Ectodermal cell (in vitro differentiated cells): ENCODE data around the gene CLIC1.
A peak's percentile ranks its signal among the peaks of the same experiment; 100 is the strongest.

ENCODE experiments used
- H3K27ac ChIP-seq: 2 replicates; pipeline ENCODE4 v1.7.0; 2013; ENCODE audit warnings: mild to moderate bottlenecking, low read depth, low read length; ENCODE audit not compliant: insufficient read depth, poor library complexity, severe bottlenecking
- H3K27me3 ChIP-seq: 2 replicates; pipeline ENCODE4 v1.7.0; 2013; ENCODE audit warnings: mild to moderate bottlenecking, low read length; ENCODE audit not compliant: insufficient read depth, control insufficient read depth, poor library complexity, severe bottlenecking
- H3K36me3 ChIP-seq: one replicate; pipeline ENCODE4 v1.7.0; 2013; ENCODE audit warnings: low read length; ENCODE audit not compliant: control insufficient read depth, insufficient read depth
- H3K4me1 ChIP-seq: one replicate; pipeline ENCODE4 v1.7.0; 2013; ENCODE audit warnings: low read length; ENCODE audit not compliant: control insufficient read depth, insufficient read depth
- H3K4me3 ChIP-seq: 2 replicates; pipeline ENCODE4 v1.7.0; 2013; ENCODE audit warnings: low read depth, low read length, control low read depth; ENCODE audit not compliant: insufficient read depth
- H3K9me3 ChIP-seq: 2 replicates; pipeline ENCODE4 v1.7.0; 2013; ENCODE audit warnings: mild to moderate bottlenecking, low read length, moderate library complexity; ENCODE audit not compliant: control insufficient read depth
- WGBS, 2 experiments: methylation state at CpG; one replicate each; pipeline ENCODE4 v1.1.7; 2013; ENCODE audit warnings: missing lambda C conversion rate in 2 of 2; 5-methylcytosine and 5-hydroxymethylcytosine counted together

Gene CLIC1

DNA sequence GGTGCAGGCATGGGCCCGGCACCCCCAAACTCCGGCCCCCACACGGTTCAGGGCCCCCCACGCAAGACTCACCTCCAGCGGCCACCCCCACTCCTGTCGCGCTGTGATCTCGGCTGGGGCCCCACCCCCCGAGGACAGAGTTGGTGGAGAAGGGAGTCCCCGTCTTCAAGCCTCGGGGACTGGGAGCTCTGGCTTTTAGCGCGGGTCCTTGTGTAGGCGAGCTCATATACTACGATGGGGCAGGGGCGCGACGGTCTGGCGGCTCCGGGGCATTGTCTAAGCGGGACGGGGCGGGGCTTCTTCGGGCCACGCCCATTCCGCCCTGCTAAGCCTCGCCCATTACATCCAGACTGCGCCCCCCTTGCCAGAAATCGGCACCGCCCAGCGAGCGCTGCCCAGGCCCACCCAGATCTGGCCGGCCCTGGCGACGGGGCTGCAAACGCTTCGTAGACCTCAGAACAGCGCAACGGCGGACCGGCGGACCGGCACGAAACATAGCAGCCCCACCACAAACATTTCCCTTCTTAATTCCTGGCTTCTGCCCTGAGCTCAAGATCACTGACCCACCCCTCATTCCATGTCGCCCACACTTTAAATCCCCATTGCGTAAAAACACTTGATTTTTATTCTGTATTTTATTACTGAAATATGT lies 6.2 kb downstream of the CLIC1 start:
- 3 to 4% methylated on average over 46 of the region's 46 CpGs for WGBS, 2 experiments
- Histone ChIP-seq H3K9me3 (no peaks in the 10 kb centered on the region), H3K36me3 (peaks cover 49% of the 10 kb centered on the region), H3K27ac (peak overlapping the region; percentile 86), H3K27me3 (no peaks in the 10 kb centered on the region), H3K4me3 (peak overlapping the region; percentile 93), H3K4me1 (peaks cover 8% of the 10 kb centered on the region)

GRCh38 chr6:31729515-31729978 lies 6.8 kb downstream of the CLIC1 start:
- Histone ChIP-seq H3K27me3 (no peaks in the 10 kb centered on the region), H3K4me3 (peak overlapping the region; percentile 93), H3K9me3 (no peaks in the 10 kb centered on the region), H3K4me1 (peaks cover 6% of the 10 kb centered on the region), H3K27ac (peak overlapping the region; percentile 86), H3K36me3 (peaks cover 49% of the 10 kb centered on the region)
- 0% methylated on average over 29 of the region's 29 CpGs for WGBS, 2 experiments

DNA sequence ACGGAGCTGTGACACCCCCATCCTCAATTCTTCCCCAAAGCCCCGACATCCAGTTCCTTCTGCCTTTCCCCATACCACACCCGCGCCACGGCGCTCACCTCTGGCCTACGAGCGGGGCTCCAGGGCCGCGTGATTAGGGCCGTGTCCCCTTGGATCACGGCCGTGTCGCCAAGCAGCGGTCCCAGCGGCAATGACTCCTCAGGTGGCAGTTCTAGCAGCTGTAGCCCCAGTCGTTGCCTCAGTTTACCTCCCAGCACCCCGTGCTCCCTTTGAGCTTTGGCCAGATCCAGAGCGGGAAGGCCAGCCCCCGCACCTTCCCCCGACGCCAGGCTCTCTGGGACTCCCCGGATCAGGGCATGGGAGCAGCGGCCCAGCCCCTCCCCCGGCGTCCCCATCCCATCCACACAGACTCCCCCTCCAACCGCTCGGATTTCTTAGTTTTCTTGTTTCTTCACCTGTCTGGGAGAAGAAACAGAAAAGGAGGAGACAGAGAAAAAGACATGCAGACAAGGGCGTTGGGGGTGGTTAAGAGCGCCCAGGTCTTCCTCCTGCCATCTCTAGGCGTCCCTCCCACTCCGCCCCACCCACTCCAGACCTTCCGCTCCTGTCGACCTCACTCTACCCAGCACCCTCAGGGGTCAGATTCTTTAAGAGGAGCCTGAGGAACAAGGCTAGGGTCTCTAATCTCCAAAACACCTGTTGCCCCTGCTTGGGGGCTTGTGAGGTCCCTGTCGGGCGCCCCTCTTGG lies 7.4 kb downstream of the CLIC1 start, which contains the start of gene DDAH2:
TSS of gene DDAH2 (minus strand) at position 533 of the 748 bp plus-strand sequence. CDS start at position 395, 138 bp downstream.
- Histone ChIP-seq H3K9me3 (no peaks in the 10 kb centered on the region), H3K4me1 (peaks cover under 1% of the 10 kb centered on the region), H3K36me3 (peaks cover 48% of the 10 kb centered on the region), H3K27ac (peak within 1 kb of the TSS; percentile 86), H3K27me3 (no peaks in the 10 kb centered on the region), H3K4me3 (peak within 1 kb of the TSS; percentile 93)
- 48 to 49% methylated on average over 36 of the region's 36 CpGs for WGBS, 2 experiments

- H3K4me1 ChIP-seq: no peaks in the 10 kb centered on the region
- no peak overlapping the region for H3K27ac ChIP-seq
- peaks cover 40% of the 10 kb centered on the region for H3K36me3 ChIP-seq
- H3K9me3 ChIP-seq: no peaks in the 10 kb centered on the region
- 95% methylated on average over 41 of the region's 41 CpGs for WGBS, 2 experiments
- H3K27me3 ChIP-seq: no peaks in the 10 kb centered on the region
- H3K4me3 ChIP-seq: peak overlapping the region; percentile 93
These were observed 8.3 kb downstream of the CLIC1 start for GRCh38 chr6:31727717-31728671.

DNA sequence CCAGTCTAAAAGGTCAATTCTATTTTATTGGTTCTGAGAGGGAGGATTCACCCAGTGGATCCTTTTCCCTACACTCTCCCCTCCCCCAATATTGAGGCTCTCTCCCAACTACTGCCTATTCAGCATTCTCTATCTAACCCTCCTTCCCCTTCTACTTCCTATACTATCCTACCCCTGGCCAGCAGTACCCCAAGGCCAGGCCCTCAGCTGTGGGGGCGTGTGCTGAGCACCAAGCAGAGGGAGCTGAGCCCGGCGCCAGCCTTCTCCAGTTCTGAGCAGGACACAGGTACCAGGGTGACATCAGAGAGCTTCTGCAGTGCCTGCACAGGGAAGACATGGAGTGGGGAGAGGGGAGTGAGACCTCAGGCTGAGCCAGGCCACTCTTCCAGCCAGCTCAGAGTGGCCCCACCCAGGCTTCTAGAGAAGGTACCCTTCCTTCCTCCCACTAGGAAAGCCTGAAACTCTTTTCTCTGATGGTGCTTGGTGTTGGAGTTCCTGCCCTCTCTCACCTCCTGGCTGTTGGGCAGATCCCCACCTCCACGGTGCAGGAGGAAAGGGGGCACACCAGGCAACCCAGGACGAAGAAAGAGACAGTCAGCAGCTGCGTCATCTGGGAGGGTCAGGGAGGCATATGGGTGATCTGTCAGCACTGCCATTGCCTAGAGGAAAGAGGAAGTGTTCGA lies 9.2 kb downstream of the CLIC1 start:
- Histone ChIP-seq H3K27ac (no peak overlapping the region), H3K36me3 (peaks cover 33% of the 10 kb centered on the region), H3K9me3 (no peaks in the 10 kb centered on the region), H3K27me3 (no peaks in the 10 kb centered on the region), H3K4me3 (no peak overlapping the region), H3K4me1 (no peaks in the 10 kb centered on the region)
- WGBS, 2 experiments: 91 to 95% methylated on average over 7 of the region's 7 CpGs

GRCh38 chr6:31725502-31726350 lies 10.6 kb downstream of the CLIC1 start:
- Histone ChIP-seq H3K36me3 (peaks cover 25% of the 10 kb centered on the region), H3K4me1 (no peaks in the 10 kb centered on the region), H3K9me3 (no peaks in the 10 kb centered on the region), H3K27me3 (peaks cover 3% of the 10 kb centered on the region), H3K27ac (no peak overlapping the region), H3K4me3 (no peak overlapping the region)
- 92 to 95% methylated on average over 12 of the region's 12 CpGs for WGBS, 2 experiments

DNA sequence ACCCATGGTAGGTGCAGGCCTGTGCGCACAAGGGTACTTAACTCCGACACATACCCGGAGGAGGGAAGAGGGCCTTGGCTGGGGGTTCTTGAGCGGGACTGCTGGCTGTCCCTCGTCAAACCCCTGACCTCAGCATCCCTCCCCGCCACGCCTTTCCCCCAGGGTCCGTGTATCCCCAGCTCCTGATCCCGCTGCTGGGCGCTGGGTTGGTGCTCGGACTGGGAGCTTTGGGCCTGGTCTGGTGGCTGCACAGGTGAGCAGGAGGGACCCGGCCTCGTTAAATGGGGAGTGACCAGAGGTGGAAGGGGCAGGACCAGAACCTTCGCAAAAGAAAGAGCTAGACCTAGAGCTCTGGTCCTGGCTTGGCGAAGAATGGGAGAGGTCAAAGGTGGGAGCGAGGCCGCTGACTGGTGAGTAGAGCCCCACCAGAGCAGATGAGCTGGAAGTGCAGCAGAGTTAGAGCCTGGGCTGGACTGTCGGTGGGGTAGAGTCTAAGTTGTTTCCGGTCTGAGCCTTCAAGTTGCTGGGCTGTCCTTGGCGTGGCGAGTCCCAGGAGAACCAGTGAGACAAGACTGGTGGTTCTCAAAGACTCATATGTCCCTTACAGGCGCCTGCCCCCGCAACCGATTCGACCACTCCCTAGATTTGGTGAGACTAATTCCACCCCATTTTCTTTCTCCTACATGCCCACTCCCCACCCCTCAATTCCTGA lies 12.2 kb downstream of the CLIC1 start:
- H3K27me3 ChIP-seq: peaks cover 3% of the 10 kb centered on the region
- no peak overlapping the region for H3K27ac ChIP-seq
- H3K9me3 ChIP-seq: no peaks in the 10 kb centered on the region
- H3K4me3 ChIP-seq: no peak overlapping the region
- H3K4me1 ChIP-seq: no peaks in the 10 kb centered on the region
- 93 to 95% methylated on average over 25 of the region's 25 CpGs for WGBS, 2 experiments
- H3K36me3 ChIP-seq: peaks cover 25% of the 10 kb centered on the region

- no peaks in the 10 kb centered on the region for H3K4me1 ChIP-seq
- peaks cover 3% of the 10 kb centered on the region for H3K27me3 ChIP-seq
- H3K9me3 ChIP-seq: no peaks in the 10 kb centered on the region
- peaks cover 25% of the 10 kb centered on the region for H3K36me3 ChIP-seq
- 92 to 93% methylated on average over 46 of the region's 46 CpGs for WGBS, 2 experiments
- H3K4me3 ChIP-seq: no peak within 1 kb of the TSS
- H3K27ac ChIP-seq: no peak within 1 kb of the TSS
These were observed 12.9 kb downstream of the CLIC1 start, which contains the start of gene MPIG6B for GRCh38 chr6:31723245-31723979. TSS of gene MPIG6B (plus strand) at chr6:31723373. CDS start at chr6:31723384, 11 bp downstream.
